ENCODE measurements around the gene KDM5C.

The KDM5C gene

GRCh38 chrX:53249408-53250042, 24.5 kb upstream of the KDM5C start:
- DNase-seq: no peak

DNA sequence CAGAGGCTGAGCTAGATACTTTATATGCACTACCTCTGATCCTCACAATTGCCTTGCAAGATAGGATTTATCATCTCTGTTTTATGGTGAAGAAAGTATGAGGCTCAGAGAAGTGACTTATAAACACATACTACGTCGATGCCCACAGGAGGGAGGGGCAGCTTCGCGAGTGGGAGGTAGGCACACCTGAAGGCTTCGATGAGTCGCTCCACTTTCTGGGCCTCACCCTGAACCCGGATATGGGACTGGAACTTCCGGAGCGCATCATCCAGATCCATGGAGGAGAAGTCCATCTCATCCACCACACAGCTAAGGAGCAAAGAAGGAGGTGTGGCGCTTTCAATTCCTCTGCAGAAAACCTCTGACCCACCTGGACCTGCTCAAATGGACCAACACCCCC, 22.9 kb upstream of the KDM5C start:
- no peak for DNase-seq

GRCh38 chrX:53246231-53246630, 21.2 kb upstream of the KDM5C start:
- DNase-seq: no peak

DNA sequence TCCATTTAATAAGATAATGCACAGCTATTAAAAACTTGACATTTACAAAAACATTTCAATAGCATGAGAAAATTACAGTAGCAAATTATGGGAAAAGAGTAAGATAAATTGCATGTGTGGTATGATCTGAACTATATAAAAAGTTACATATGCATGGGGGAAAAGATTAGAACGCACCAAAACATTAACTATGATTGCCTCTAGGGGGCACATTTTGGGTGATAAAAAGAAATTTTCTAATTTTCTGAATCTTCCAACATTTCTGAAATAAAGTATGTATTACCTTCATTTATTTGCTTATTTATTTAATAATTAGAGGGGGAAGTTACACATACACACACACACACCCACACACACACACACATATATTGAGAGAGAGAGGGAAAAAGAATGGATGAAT, 19.6 kb upstream of the KDM5C start:
- DNase-seq: no peak

GRCh38 chrX:53242310-53242709, 17.3 kb upstream of the KDM5C start:
- no peak for DNase-seq

GRCh38 chrX:53241558-53241957, 16.6 kb upstream of the KDM5C start:
- no peak for DNase-seq

- no peak for DNase-seq
Observed at GRCh38 chrX:53239474-53239873, 14.5 kb upstream of the KDM5C start.

DNA sequence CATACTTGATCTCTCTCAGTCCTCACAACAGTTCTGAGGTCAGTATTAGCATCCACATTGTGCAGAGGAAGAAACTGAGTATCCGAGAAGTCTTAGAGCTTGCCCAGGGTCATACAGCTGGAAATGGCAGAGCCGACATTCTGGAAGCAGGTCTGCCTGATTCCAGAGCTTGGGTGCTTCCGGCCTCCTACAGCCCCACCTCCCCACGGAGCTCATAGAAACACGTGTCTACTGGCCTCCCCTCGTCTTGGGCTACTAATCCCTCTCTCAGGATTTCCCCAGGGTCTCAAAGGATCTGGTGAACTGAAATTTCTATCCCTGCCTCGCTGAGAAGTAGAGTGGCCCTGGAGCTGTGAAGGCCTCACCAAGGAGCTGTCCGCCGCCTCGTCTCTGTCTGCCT, 12.0 kb upstream of the KDM5C start:
- no peak for DNase-seq

GRCh38 chrX:53236025-53236679, 11.1 kb upstream of the KDM5C start:
- DNase-seq: no peak

- no peak for DNase-seq
Observed at GRCh38 chrX:53235566-53235965, 10.6 kb upstream of the KDM5C start.

DNA sequence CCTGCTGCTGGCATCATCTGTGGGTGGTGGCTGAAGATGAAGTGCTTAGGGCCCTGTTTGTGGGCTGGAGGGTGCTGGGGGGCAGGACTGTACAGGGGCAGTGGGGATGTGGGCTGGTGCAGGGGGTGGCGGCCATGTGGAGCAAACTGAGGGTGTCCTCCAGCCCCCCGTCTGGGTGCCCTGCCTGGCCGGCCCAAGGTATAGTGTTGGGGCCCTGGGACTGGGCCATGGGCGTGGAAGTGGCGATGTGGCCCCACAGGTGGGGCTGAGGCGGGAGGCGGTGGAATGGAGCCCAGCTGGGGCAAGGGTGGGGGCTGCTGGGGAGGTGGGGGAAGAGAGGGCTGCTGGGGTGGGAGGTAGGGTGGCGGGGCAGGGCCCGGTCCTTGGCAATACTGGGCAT, 9.5 kb upstream of the KDM5C start:
- no peak for DNase-seq

DNA sequence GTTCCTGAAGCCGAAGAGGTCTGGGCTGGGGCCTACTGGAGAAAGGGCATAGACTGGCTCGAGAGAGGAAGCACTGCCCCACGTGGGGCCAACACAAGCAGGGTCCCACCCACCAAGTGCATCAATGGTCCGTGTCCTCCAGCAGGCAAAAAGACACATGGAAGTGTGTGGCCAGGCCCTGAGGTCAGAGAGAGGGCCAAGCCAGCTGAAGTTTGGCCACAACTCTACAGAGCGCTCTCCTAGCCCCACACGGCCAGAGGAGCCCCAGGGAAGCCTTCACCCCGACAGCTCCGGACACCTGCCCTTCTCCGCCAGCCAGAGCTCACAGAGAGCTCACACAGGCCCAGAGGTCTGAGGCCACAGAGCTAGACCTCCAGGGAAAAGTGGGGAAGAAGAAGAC, 8.5 kb upstream of the KDM5C start:
- no peak for DNase-seq

GRCh38 chrX:53230116-53230515, 5.1 kb upstream of the KDM5C start:
- DNase-seq: no peak

GRCh38 chrX:53227224-53227765, 2.3 kb upstream of the KDM5C start:
- no peak for DNase-seq

GRCh38 chrX:53223955-53224859, 800 bp downstream of the KDM5C start:
- no peak for DNase-seq

DNA sequence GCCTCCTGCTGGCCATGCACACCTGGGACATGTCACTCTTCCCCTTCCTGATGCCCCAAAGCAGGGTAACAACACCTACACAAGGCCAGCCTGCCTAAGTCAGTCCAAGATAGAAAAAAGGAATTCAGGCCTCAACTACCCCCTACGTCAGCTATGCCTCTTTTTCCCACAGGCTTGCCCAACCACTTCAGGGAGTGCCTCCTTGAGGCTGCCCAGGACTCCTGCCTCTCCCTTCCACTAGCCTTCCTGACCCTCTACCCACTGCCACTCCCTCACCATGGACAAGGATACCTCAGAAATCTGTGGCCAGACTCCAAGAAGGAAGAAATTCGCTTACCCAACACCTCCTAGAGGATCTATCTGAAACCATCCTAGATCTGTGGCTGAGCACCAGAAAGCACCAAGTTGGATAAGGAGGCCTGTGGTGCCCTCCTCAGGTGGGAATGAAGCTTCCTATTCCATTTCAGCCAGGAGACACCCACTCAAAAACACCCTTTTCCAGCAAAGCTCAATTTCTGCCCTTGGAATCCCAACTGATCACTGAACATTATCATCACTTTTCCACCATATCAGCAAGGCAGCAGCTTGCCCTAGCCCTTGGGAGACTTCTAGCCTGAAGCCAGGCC, 1.8 kb downstream of the KDM5C start:
- DNase-seq: no peak

DNA sequence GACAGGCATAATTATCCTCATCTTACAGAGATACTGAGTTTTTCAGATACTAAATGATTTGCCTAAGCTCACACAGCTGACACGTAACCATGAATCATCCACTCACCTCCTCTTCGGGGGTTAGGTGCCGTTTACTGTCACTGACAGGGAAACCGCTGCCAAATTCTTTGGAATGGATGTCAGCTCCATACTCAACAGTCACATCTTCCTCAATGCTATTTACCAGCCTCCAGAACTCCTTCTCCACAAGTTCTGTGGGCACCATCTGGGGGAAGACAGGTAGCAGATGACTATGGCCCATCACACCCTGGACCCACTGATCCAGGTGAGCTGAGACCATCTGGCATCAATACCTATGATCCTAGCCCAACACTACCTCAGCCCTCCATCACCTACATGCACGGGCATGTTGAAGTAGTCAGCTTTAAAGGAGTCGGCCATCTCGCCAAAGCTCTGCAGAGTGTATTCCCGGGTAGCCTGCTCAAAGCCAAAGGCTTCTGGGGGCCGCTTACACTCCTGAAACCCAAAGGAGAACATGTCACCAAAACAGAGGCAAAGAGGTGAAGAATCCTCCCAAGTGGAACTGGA, 13.5 kb downstream of the KDM5C start:
- no peak for DNase-seq

DNA sequence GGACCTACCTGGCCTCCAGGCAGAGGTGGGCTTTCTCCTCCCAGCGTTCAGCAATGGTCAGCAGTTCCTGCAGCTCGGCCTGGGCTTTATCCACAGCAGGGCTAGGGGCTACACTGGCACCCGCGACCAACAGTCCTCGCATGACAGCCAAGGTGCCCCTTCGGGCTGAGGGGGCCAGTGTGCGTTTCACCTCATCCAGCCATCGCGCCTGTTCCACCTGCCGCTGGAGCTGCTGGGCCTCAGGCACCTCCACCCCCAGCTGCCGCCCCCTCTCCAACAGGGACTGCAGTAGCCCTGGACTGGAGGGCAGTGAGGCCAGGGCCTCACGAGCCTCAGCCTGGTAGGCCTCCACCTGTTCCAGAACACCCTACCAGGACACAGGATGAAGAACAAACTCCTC, 28.3 kb downstream of the KDM5C start:
- DNase-seq: no peak

DNA sequence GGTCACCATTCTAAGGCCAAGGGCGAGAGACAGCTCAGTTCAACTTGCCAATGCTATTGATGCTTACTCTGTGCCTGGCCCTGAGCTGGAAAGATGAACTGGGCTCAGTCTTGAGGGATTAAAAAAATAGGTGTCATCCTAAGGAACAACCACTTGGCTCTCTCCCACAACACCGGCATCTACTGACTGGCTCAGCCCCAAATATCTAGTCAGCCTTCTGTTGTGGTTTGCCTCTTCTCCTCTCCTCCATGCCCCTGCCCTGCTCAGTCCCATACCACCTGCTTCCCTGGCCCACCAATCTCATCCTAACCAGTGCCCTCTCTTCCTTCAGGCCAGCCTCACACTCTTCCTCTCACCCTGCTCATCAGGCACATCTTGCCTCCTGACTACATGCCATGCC, 29.6 kb downstream of the KDM5C start:
- no peak for DNase-seq

- no peak for DNase-seq
Observed at GRCh38 chrX:53194308-53194707, 30.7 kb downstream of the KDM5C start.

DNA sequence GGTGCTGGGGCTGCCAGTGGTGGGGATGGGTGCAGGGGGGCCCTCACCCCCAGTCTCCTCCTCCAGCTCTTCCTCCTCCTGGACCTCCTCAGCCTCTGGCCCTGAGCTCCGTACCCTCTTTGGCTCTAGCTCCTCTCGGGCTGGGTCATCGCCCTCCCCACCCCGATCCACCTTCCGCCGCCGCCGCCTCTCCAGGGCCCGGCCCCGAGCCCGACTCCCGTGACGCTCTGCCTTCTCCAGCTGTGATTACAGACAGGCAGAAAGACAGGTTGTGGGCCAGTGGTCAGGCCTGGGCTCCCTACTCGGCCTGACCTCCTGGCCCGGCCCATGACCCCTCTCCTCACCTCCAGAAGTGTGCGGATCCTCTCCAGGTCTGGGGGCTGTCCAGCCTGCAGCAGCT, 31.9 kb downstream of the KDM5C start:
- no peak for DNase-seq

GRCh38 chrX:53190363-53190960, 34.5 kb downstream of the KDM5C start:
- no peak for DNase-seq

All from NCI-H2227 treated with DMSO at 0.1 percent for 48 hours (cell line).